Tibial artery (tissue), 4 donors: Measurements from ENCODE around the gene FAM187B.

Experiments used
- DNase-seq, 2 donors: peaks; one replicate each; pipeline ENCODE4 v3.0.0-alpha.2; 2019
- H3K27ac ChIP-seq, 2 donors: fragments of 200-600 bp; sonication (generic) in 1 of 2; 1 replicate in 1 of 2; 2 replicates in 1 of 2; pipeline ENCODE4 v1.5.1; 2018 to 2019; ENCODE audit warnings: mild to moderate bottlenecking in 1 of 2
- H3K27me3 ChIP-seq, 2 donors: fragments of 200-600 bp; sonication (generic) in 1 of 2; one replicate each; pipeline versions ENCODE4 v1.5.1 to v1.6.0; 2016 to 2019
- H3K36me3 ChIP-seq, 3 donors: fragments of 200-600 bp; sonication (generic) in 2 of 3; one replicate each; pipeline ENCODE4 v1.5.1; 2016 to 2019; ENCODE audit warnings: mild to moderate bottlenecking in 2 of 3
- H3K4me1 ChIP-seq, 4 donors: fragments of 200-600 bp; sonication (generic) in 2 of 4; 1 replicate in 3 of 4; 2 replicates in 1 of 4; pipeline ENCODE4 v1.5.1; 2016 to 2019
- H3K4me3 ChIP-seq, 2 donors: fragments of 200-600 bp; sonication (generic) in 1 of 2; 1 replicate in 1 of 2; 2 replicates in 1 of 2; pipeline ENCODE4 v1.5.1; 2018 to 2019; ENCODE audit warnings: mild to moderate bottlenecking in 2 of 2
- H3K9me3 ChIP-seq, 3 donors: fragments of 200-600 bp; sonication (generic) in 1 of 3; one replicate each; pipeline ENCODE4 v1.5.1; 2016 to 2019
- CTCF ChIP-seq, 2 experiments: fragments of 200-600 bp in 1 of 2; fragments of 450-650 bp in 1 of 2; IDR thresholded peaks; one replicate each; pipeline ENCODE4 v1.5.1; 2017 to 2019; ENCODE audit warnings: antibody characterized with exemption in 2 of 2, mild to moderate bottlenecking in 1 of 2, moderate library complexity in 1 of 2
- intact Hi-C: fragments of 100-400 bp; cut with DNase I; formaldehyde crosslinking; loops from one replicate; pipeline ENCODE4 v1.15.0; 2023; ENCODE audit warnings: low total_unique reads

Gene FAM187B

GRCh38 chr19:35260694-35261304 lies 32.3 kb upstream of the FAM187B start:
- Histone ChIP-seq H3K36me3 (peaks cover 0 to 7% (median 0%) of the 10 kb centered on the region in 3 donors), H3K9me3 (no peaks in the 10 kb centered on the region), H3K27ac (no peak overlapping the region), H3K4me1 (peaks cover 0 to 19% (median 0%) of the 10 kb centered on the region in 4 donors), H3K4me3 (no peak overlapping the region), H3K27me3 (peaks cover 0 to 24% of the 10 kb centered on the region in 2 donors)
- TF ChIP-seq CTCF (IDR thresholded peaks at IDR 0.05) = no peak
- intact Hi-C loops = no loop called here
- DNase-seq = peak in 1 of 2 donors; percentile 58

- DNase-seq = peak in 1 of 2 donors; percentile 49
- H3K27ac ChIP-seq = no peak overlapping the region
- H3K27me3 ChIP-seq = peaks cover 0 to 39% of the 10 kb centered on the region in 2 donors
- H3K36me3 ChIP-seq = peaks cover 0 to 7% (median 0%) of the 10 kb centered on the region in 3 donors
- peaks cover 0 to 1% (median 0%) of the 10 kb centered on the region in 4 donors for H3K4me1 ChIP-seq
- TF ChIP-seq CTCF (IDR thresholded peaks at IDR 0.05) = no peak
- no peaks in the 10 kb centered on the region for H3K9me3 ChIP-seq
- intact Hi-C loops = no loop called here
- no peak overlapping the region for H3K4me3 ChIP-seq
Observed at GRCh38 chr19:35257113-35257461, 28.5 kb upstream of the FAM187B start.

GRCh38 chr19:35256566-35256965 lies 28.0 kb upstream of the FAM187B start:
- peaks cover 0 to 7% (median 0%) of the 10 kb centered on the region in 3 donors for H3K36me3 ChIP-seq
- intact Hi-C loops = no loop called here
- H3K4me3 ChIP-seq = no peak overlapping the region
- no peaks in the 10 kb centered on the region for H3K4me1 ChIP-seq
- DNase-seq = no peak
- no peak overlapping the region for H3K27ac ChIP-seq
- TF ChIP-seq CTCF (IDR thresholded peaks at IDR 0.05) = no peak
- H3K9me3 ChIP-seq = no peaks in the 10 kb centered on the region
- H3K27me3 ChIP-seq = peaks cover 0 to 39% of the 10 kb centered on the region in 2 donors

GRCh38 chr19:35254341-35255297 lies 26.1 kb upstream of the FAM187B start:
- Histone ChIP-seq H3K36me3 (peaks cover 0 to 7% (median 0%) of the 10 kb centered on the region in 3 donors), H3K4me3 (no peak overlapping the region), H3K27me3 (peaks cover 0 to 49% of the 10 kb centered on the region in 2 donors), H3K4me1 (peaks cover 0 to under 1% (median 0%) of the 10 kb centered on the region in 4 donors), H3K9me3 (no peaks in the 10 kb centered on the region), H3K27ac (no peak overlapping the region)
- no peak for TF ChIP-seq CTCF (IDR thresholded peaks at IDR 0.05)
- DNase-seq = no peak
- intact Hi-C loops = no loop called here

DNA sequence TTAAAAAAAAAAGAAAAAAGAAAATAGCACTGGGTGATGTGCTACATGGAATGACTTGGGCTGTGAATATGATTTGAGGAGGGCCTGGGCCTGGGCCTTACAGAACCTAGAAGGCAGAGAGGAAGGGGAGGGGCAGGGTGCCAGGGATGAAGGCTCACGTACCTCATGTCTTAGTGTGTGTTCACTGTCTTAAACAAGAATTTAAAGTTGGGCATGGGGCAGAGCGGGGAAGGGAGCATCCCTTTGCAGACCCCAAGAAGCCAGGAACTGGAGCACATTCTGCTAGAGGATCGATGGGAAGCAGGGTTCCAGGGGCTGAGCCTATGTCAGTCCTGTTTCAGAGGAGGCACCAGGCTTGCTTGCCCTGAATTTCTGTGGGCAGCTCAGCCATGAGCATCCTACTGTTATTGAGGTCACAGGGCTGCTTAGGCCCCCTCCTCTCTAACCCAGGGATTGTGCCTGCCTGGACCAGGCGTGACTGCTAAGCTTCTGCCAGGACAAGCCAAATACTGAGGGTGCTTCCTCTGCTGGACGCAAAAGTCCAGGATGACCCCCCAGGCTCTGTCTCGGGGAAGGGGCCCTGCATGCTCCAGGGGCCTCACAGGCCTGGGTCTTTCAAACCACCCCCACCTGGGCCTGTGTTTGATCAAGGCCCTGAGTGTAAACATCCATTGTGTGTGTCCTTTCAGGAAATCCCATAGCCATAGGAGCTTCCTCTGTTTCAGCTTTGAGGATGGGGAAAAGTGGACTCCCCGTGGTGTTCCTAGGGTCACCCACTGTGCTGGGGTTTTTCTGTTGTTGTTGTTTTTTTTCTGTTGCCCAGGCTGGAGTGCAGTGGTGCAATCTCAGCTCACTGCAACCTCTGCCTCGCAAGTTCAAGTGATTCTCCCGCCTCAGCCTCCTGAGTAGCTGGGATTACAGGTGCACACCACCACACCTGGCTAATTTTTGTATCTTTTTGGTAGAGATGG lies 25.1 kb upstream of the FAM187B start:
- no peaks in the 10 kb centered on the region for H3K9me3 ChIP-seq
- intact Hi-C loops = no loop called here
- peaks cover 0 to 55% of the 10 kb centered on the region in 2 donors for H3K27me3 ChIP-seq
- H3K4me1 ChIP-seq = peaks cover 0 to 10% (median 7%) of the 10 kb centered on the region in 4 donors
- TF ChIP-seq CTCF (IDR thresholded peaks at IDR 0.05) = no peak
- no peak overlapping the region for H3K27ac ChIP-seq
- DNase-seq = no peak
- H3K36me3 ChIP-seq = peaks cover 0 to under 1% (median 0%) of the 10 kb centered on the region in 3 donors
- H3K4me3 ChIP-seq = no peak overlapping the region
